Neural cell (in vitro differentiated cells): ENCODE results near the gene SLC4A7. TPM values are rescaled to one million over a fixed set of nuclear protein-coding genes. Genes with fewer than 3 reads are reported as not detected.
"Not testable (repeated sequence)": the region's sequence is repeated elsewhere in the genome, so short reads cannot be mapped to it uniquely, and the experiment has no call there.

Experiments
- H2AFZ ChIP-seq: fragments of 200-600, 300-800 bp; sonication (generic), shearing (Covaris generic); 2 replicates; pipeline ENCODE4 v1.6.0; 2014; ENCODE audit warnings: low read depth, mild to moderate bottlenecking, antibody characterized with exemption, low read length, moderate library complexity
- H3F3A ChIP-seq: fragments of 200-600 bp; shearing (Covaris generic); 2 replicates; pipeline ENCODE4 v1.6.1; 2016; ENCODE audit warnings: mild to moderate bottlenecking, moderate library complexity, mixed read lengths, antibody characterized with exemption, low read length; ENCODE audit not compliant: insufficient read depth, poor library complexity, severe bottlenecking
- H3K27ac ChIP-seq: fragments of 200-600, 300-800 bp; sonication (generic), shearing (Covaris generic); 2 replicates; pipeline ENCODE4 v1.5.1; 2014; ENCODE audit warnings: mild to moderate bottlenecking, low read length, moderate library complexity
- H3K27me3 ChIP-seq: fragments of 300-800, 200-600 bp; sonication (generic), shearing (Covaris generic); 2 replicates; pipeline ENCODE4 v1.6.0; 2014; ENCODE audit warnings: mild to moderate bottlenecking, low read depth, low read length, moderate library complexity; ENCODE audit not compliant: insufficient read depth
- H3K36me3 ChIP-seq: fragments of 300-800, 200-600 bp; sonication (generic), shearing (Covaris generic); 2 replicates; pipeline ENCODE4 v1.5.1; 2014; ENCODE audit warnings: mild to moderate bottlenecking, antibody characterized with exemption, low read length, moderate library complexity; ENCODE audit not compliant: insufficient read depth
- H3K4me2 ChIP-seq: fragments of 300-800, 200-600 bp; sonication (generic), shearing (Covaris generic); 2 replicates; pipeline ENCODE4 v1.6.0; 2014; ENCODE audit warnings: mild to moderate bottlenecking, low read length
- H3K4me3 ChIP-seq: fragments of 300-800, 200-600 bp; sonication (generic), shearing (Covaris generic); 2 replicates; pipeline ENCODE4 v1.5.1; 2014; ENCODE audit warnings: mild to moderate bottlenecking, low read length, moderate library complexity
- H3K79me2 ChIP-seq: fragments of 200-600 bp; shearing (Covaris generic); replicated peaks from 2 replicates; pipeline ENCODE4 v1.6.0; 2014; ENCODE audit warnings: mild to moderate bottlenecking, low read length, moderate library complexity; ENCODE audit not compliant: insufficient read depth
- H3K9ac ChIP-seq: fragments of 300-800, 200-600 bp; sonication (generic), shearing (Covaris generic); 2 replicates; pipeline ENCODE4 v1.6.1; 2016; ENCODE audit warnings: mild to moderate bottlenecking, low read length, mixed read lengths
- H3K9me2 ChIP-seq: fragments of 200-600 bp; shearing (Covaris generic); 2 replicates; pipeline ENCODE4 v1.6.1; 2016; ENCODE audit warnings: mild to moderate bottlenecking, low read length, mixed read lengths; ENCODE audit not compliant: insufficient read depth
- H3K9me3 ChIP-seq: fragments of 200-600, 300-800 bp; sonication (generic), shearing (Covaris generic); 2 replicates; pipeline ENCODE4 v1.6.1; 2016; ENCODE audit warnings: mild to moderate bottlenecking, mixed run types, low read length, moderate library complexity, mixed read lengths
- H4K20me1 ChIP-seq: fragments of 200-600 bp; shearing (Covaris generic); 2 replicates; pipeline ENCODE4 v1.6.1; 2016; ENCODE audit warnings: mild to moderate bottlenecking, mixed run types; ENCODE audit not compliant: insufficient read depth
- CTCF ChIP-seq: fragments of 450-650 bp; IDR thresholded peaks from 2 replicates; pipeline ENCODE4 v1.5.1; 2014; ENCODE audit warnings: antibody characterized with exemption, mild to moderate bottlenecking, moderate library complexity; ENCODE audit not compliant: poor library complexity, severe bottlenecking
- EP300 ChIP-seq: fragments of 450-650 bp; conservative IDR thresholded peaks from 2 replicates; pipeline ENCODE4 v1.6.1; 2014; ENCODE audit warnings: antibody characterized with exemption, mild to moderate bottlenecking, moderate library complexity; ENCODE audit not compliant: poor library complexity, severe bottlenecking
- EZH2 ChIP-seq: fragments of 200-600, 300-800 bp; shearing (Covaris generic), sonication (generic); IDR thresholded peaks from 2 replicates; pipeline ENCODE4 v1.6.1; 2014; ENCODE audit warnings: antibody characterized with exemption, low read length, borderline replicate concordance, mild to moderate bottlenecking; ENCODE audit not compliant: insufficient read depth, poor library complexity, severe bottlenecking
- MXI1 ChIP-seq: fragments of 450-650 bp; conservative IDR thresholded peaks from 2 replicates; pipeline ENCODE4 v1.6.1; 2014; ENCODE audit warnings: antibody characterized with exemption, mild to moderate bottlenecking; ENCODE audit not compliant: poor library complexity, severe bottlenecking
- POLR2AphosphoS5 ChIP-seq: IDR thresholded peaks from 2 replicates; pipeline ENCODE4 v1.6.1; 2012
- RAD21 ChIP-seq: fragments of 450-650 bp; conservative IDR thresholded peaks from 2 replicates; pipeline ENCODE4 v1.6.1; 2014; ENCODE audit warnings: antibody characterized with exemption, mild to moderate bottlenecking, moderate library complexity
- SMC3 ChIP-seq: fragments of 450-650 bp; conservative IDR thresholded peaks from 2 replicates; pipeline ENCODE4 v1.6.1; 2014; ENCODE audit warnings: antibody characterized with exemption, mild to moderate bottlenecking, moderate library complexity; ENCODE audit not compliant: poor library complexity
- TAF1 ChIP-seq: IDR thresholded peaks from 2 replicates; pipeline ENCODE4 v1.6.1; 2012; ENCODE audit warnings: low read depth
- polyA plus RNA-seq: library from polyadenylated mRNA; depleted of rRNA; stranded (reverse); fragments of >200 nt; gene quantifications from 2 replicates; pipeline ENCODE4 v1.2.3, GENCODE V29; 2014
- TF ChIP-seq, protein P1 (sequence below): IDR thresholded peaks from 2 replicates; pipeline ENCODE4 v1.6.1; 2012; ENCODE audit warnings: borderline replicate concordance

SLC4A7 gene
- polyA plus RNA-seq, 1 donor from 2014 or later, result 96.9 TPM

GRCh38 chr3:27392950-27393679, 91.1 kb downstream of the SLC4A7 start:
- H3K27ac ChIP-seq, result no peak overlapping the region
- H3K27me3 ChIP-seq, result no peaks in the 10 kb centered on the region
- no peaks in the 10 kb centered on the region for H4K20me1 ChIP-seq
- no peak overlapping the region for H2AFZ ChIP-seq
- no peak overlapping the region for H3K9ac ChIP-seq
- no peaks in the 10 kb centered on the region for H3K36me3 ChIP-seq
- H3K79me2 ChIP-seq, result no peaks in the 10 kb centered on the region
- no peaks in the 10 kb centered on the region for H3K9me3 ChIP-seq
- H3K4me2 ChIP-seq, result no peak overlapping the region
- TF ChIP-seq CTCF (no peak), TAF1 (no peak)
- no peaks in the 10 kb centered on the region for H3K9me2 ChIP-seq
- no peak overlapping the region for H3K4me3 ChIP-seq
- no peaks in the 10 kb centered on the region for H3F3A ChIP-seq

GRCh38 chr3:27392414-27392813, 91.8 kb downstream of the SLC4A7 start:
- H3K27me3 ChIP-seq, H3K9me3 ChIP-seq, H3K4me3 ChIP-seq, H3K27ac ChIP-seq, H4K20me1 ChIP-seq, H3K9ac ChIP-seq, H3K36me3 ChIP-seq, H2AFZ ChIP-seq, H3K4me2 ChIP-seq, H3K9me2 ChIP-seq, H3K79me2 ChIP-seq, H3F3A ChIP-seq: not testable (repeated sequence)

- Histone ChIP-seq H3K27me3 (no peaks in the 10 kb centered on the region), H3K27ac (no peak overlapping the region), H2AFZ (no peak overlapping the region), H3K9me3 (no peaks in the 10 kb centered on the region), H3K9ac (no peak overlapping the region), H3K36me3 (no peaks in the 10 kb centered on the region), H3F3A (no peaks in the 10 kb centered on the region), H3K9me2 (no peaks in the 10 kb centered on the region), H3K4me2 (no peak overlapping the region), H4K20me1 (no peaks in the 10 kb centered on the region), H3K79me2 (no peaks in the 10 kb centered on the region), H3K4me3 (no peak overlapping the region)
- TF ChIP-seq SMC3, result no peak
- TF ChIP-seq RAD21, result no peak
- no peak for TF ChIP-seq MXI1
- no peak for TF ChIP-seq EZH2
- TF ChIP-seq, protein P1, sequence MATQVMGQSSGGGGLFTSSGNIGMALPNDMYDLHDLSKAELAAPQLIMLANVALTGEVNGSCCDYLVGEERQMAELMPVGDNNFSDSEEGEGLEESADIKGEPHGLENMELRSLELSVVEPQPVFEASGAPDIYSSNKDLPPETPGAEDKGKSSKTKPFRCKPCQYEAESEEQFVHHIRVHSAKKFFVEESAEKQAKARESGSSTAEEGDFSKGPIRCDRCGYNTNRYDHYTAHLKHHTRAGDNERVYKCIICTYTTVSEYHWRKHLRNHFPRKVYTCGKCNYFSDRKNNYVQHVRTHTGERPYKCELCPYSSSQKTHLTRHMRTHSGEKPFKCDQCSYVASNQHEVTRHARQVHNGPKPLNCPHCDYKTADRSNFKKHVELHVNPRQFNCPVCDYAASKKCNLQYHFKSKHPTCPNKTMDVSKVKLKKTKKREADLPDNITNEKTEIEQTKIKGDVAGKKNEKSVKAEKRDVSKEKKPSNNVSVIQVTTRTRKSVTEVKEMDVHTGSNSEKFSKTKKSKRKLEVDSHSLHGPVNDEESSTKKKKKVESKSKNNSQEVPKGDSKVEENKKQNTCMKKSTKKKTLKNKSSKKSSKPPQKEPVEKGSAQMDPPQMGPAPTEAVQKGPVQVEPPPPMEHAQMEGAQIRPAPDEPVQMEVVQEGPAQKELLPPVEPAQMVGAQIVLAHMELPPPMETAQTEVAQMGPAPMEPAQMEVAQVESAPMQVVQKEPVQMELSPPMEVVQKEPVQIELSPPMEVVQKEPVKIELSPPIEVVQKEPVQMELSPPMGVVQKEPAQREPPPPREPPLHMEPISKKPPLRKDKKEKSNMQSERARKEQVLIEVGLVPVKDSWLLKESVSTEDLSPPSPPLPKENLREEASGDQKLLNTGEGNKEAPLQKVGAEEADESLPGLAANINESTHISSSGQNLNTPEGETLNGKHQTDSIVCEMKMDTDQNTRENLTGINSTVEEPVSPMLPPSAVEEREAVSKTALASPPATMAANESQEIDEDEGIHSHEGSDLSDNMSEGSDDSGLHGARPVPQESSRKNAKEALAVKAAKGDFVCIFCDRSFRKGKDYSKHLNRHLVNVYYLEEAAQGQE, result no peak
- TF ChIP-seq TAF1, result no peak
- no peak for TF ChIP-seq POLR2AphosphoS5
- no peak for TF ChIP-seq EP300
- no peak for TF ChIP-seq CTCF
Observed at GRCh38 chr3:27391796-27392195, 92.4 kb downstream of the SLC4A7 start.
